ENCODE measurements around the gene TAF13.

DNA sequence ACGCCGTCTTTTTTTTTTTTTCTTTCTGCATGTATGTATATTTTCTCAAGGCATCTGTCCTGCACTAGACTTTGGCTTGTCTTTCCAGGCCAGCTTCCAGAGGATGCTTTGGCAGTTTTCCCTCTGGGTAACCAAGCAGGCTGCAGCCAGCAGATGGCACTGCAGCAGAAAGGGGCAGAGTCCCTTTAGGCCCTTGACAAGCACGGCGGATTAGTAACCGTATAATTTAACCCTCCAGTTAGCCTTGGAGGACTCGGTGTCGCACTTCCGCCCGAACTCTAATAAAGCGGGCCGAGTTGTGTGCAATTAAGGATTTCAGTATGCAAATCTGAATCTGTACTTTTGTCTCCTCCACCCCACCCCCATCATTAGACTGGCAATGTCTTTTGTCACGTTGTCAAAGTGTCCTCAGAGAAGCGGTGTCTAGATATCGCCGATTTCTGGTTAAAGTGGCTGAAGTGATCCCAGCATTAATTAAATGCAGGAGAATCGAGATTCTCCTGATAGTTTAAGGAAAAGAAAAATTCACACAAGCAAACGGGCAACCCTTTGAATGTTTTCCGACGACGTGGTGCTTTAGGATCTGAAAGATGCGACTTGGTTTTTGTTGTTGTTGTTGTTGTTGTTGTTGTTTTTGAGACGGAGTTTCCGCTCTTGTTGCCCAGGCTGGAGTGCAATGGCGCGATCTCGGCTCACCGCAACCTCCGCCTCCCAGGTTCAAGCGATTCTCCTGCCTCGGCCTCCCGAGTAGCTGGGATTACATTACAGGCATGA, 13.6 kb upstream of the TAF13 start:
- TF ChIP-seq, protein P1, sequence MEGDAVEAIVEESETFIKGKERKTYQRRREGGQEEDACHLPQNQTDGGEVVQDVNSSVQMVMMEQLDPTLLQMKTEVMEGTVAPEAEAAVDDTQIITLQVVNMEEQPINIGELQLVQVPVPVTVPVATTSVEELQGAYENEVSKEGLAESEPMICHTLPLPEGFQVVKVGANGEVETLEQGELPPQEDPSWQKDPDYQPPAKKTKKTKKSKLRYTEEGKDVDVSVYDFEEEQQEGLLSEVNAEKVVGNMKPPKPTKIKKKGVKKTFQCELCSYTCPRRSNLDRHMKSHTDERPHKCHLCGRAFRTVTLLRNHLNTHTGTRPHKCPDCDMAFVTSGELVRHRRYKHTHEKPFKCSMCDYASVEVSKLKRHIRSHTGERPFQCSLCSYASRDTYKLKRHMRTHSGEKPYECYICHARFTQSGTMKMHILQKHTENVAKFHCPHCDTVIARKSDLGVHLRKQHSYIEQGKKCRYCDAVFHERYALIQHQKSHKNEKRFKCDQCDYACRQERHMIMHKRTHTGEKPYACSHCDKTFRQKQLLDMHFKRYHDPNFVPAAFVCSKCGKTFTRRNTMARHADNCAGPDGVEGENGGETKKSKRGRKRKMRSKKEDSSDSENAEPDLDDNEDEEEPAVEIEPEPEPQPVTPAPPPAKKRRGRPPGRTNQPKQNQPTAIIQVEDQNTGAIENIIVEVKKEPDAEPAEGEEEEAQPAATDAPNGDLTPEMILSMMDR (IDR thresholded peaks at IDR 0.05) = peak in 3 of 4 experiments; percentile 30 to 62 (median 35)
- no peak for TF ChIP-seq POLR2A (IDR thresholded peaks at IDR 0.05)

Measured in prostate gland (tissue), 2 donors.